Effector memory CD8-positive, alpha-beta T cell (primary cell): Measurements from ENCODE around the gene PMPCA.

Experiments used
- ATAC-seq: fragments of 150-1000 bp; cut with Tn5 transposase; replicated peaks from 2 replicates; pipeline ENCODE4 v1.10.0; 2021; ENCODE audit warnings: mild to moderate bottlenecking, moderate library complexity
- DNase-seq, 3 experiments: peaks; one replicate each; pipeline ENCODE4 v3.0.0; 2021
- H3K27ac Mint-ChIP-seq, 2 donors: one replicate each; pipeline ENCODE4 v1.8.0; 2022; ENCODE audit warnings: mild to moderate bottlenecking in 2 of 2, mixed read lengths in 2 of 2, moderate library complexity in 2 of 2
- H3K27me3 Mint-ChIP-seq, 2 donors: one replicate each; pipeline ENCODE4 v1.8.0; 2022; ENCODE audit warnings: mixed read lengths in 2 of 2
- H3K36me3 Mint-ChIP-seq: one replicate; pipeline ENCODE4 v1.8.0; 2022; ENCODE audit warnings: mild to moderate bottlenecking, moderate library complexity, mixed read lengths; ENCODE audit not compliant: insufficient read depth
- H3K4me1 Mint-ChIP-seq, 2 donors: one replicate each; pipeline ENCODE4 v1.8.0; 2022; ENCODE audit warnings: low read depth in 2 of 2, mixed read lengths in 2 of 2
- H3K4me3 Mint-ChIP-seq, 2 donors: one replicate each; pipeline ENCODE4 v1.8.0; 2022; ENCODE audit warnings: mild to moderate bottlenecking in 2 of 2, mixed read lengths in 2 of 2, moderate library complexity in 2 of 2
- H3K9me3 Mint-ChIP-seq, 2 donors: one replicate each; pipeline ENCODE4 v1.8.0; 2022; ENCODE audit warnings: mixed read lengths in 2 of 2

Gene PMPCA

GRCh38 chr9:136393531-136393930 is 16.9 kb upstream of the PMPCA start:
- Mint-ChIP-seq H3K4me3 (no peak overlapping the region), H3K36me3 (peaks cover 42% of the 10 kb centered on the region), H3K27ac (no peak overlapping the region), H3K9me3 (no peaks in the 10 kb centered on the region), H3K27me3 (no peaks in the 10 kb centered on the region), H3K4me1 (peaks cover 4 to 10% of the 10 kb centered on the region in 2 donors)
- DNase-seq, result no peak
- ATAC-seq, result no peak

GRCh38 chr9:136394312-136395019 is 16.0 kb upstream of the PMPCA start:
- H3K36me3 Mint-ChIP-seq, result peaks cover 43% of the 10 kb centered on the region

GRCh38 chr9:136395020-136395340 is 15.5 kb upstream of the PMPCA start:
- H3K36me3 Mint-ChIP-seq, result peaks cover 39% of the 10 kb centered on the region
- H3K9me3 Mint-ChIP-seq, result no peaks in the 10 kb centered on the region
- DNase-seq (no peak), ATAC-seq (no peak)
- no peak overlapping the region for H3K27ac Mint-ChIP-seq
- no peak overlapping the region for H3K4me3 Mint-ChIP-seq
- H3K4me1 Mint-ChIP-seq, result peaks cover 4 to 17% of the 10 kb centered on the region in 2 donors
- H3K27me3 Mint-ChIP-seq, result no peaks in the 10 kb centered on the region

More at GRCh38 chr9:136394312-136395019, 16.0 kb upstream of the PMPCA start:
- DNase-seq, result no peak
- Mint-ChIP-seq H3K27me3 (no peaks in the 10 kb centered on the region), H3K4me3 (no peak overlapping the region), H3K27ac (no peak overlapping the region), H3K4me1 (peaks cover 9 to 19% of the 10 kb centered on the region in 2 donors), H3K9me3 (no peaks in the 10 kb centered on the region)
- no peak for ATAC-seq

- Mint-ChIP-seq H3K36me3 (peaks cover 33% of the 10 kb centered on the region), H3K27me3 (no peaks in the 10 kb centered on the region), H3K9me3 (no peaks in the 10 kb centered on the region), H3K27ac (no peak overlapping the region), H3K4me3 (no peak overlapping the region), H3K4me1 (peaks cover 4 to 18% of the 10 kb centered on the region in 2 donors)
- ATAC-seq (no peak), DNase-seq (no peak)
Observed at GRCh38 chr9:136395345-136396218, 14.9 kb upstream of the PMPCA start.

- ATAC-seq, result no peak
- Mint-ChIP-seq H3K4me3 (no peak overlapping the region), H3K27ac (no peak overlapping the region), H3K9me3 (no peaks in the 10 kb centered on the region), H3K36me3 (peaks cover 30% of the 10 kb centered on the region), H3K27me3 (no peaks in the 10 kb centered on the region), H3K4me1 (peaks cover 4 to 21% of the 10 kb centered on the region in 2 donors)
- DNase-seq, result no peak
Observed at GRCh38 chr9:136396219-136396515, 14.3 kb upstream of the PMPCA start.

GRCh38 chr9:136397643-136398042 is 12.8 kb upstream of the PMPCA start:
- Mint-ChIP-seq H3K27ac (no peak overlapping the region), H3K4me3 (peak overlapping the region in 1 of 2 donors; percentile 22), H3K27me3 (no peaks in the 10 kb centered on the region), H3K36me3 (peaks cover 34% of the 10 kb centered on the region), H3K9me3 (no peaks in the 10 kb centered on the region), H3K4me1 (peaks cover 4 to 26% of the 10 kb centered on the region in 2 donors)
- no peak for ATAC-seq
- no peak for DNase-seq

GRCh38 chr9:136398286-136398685 is 12.2 kb upstream of the PMPCA start:
- no peak overlapping the region for H3K27ac Mint-ChIP-seq
- peaks cover 37% of the 10 kb centered on the region for H3K36me3 Mint-ChIP-seq
- peak overlapping the region; percentile 78 to 85 for H3K4me3 Mint-ChIP-seq
- no peaks in the 10 kb centered on the region for H3K27me3 Mint-ChIP-seq
- peaks cover 6 to 26% of the 10 kb centered on the region in 2 donors for H3K4me1 Mint-ChIP-seq
- no peak for DNase-seq
- no peaks in the 10 kb centered on the region for H3K9me3 Mint-ChIP-seq
- ATAC-seq, result no peak

- peaks cover 38% of the 10 kb centered on the region for H3K36me3 Mint-ChIP-seq
- ATAC-seq (peak; percentile 31), DNase-seq (peak; percentile 23 to 46 (median 45))
- H3K27me3 Mint-ChIP-seq, result no peaks in the 10 kb centered on the region
- peaks cover 17 to 36% of the 10 kb centered on the region in 2 donors for H3K4me1 Mint-ChIP-seq
- H3K4me3 Mint-ChIP-seq, result peak overlapping the region; percentile 78 to 85
- peak overlapping the region in 1 of 2 donors; percentile 90 for H3K27ac Mint-ChIP-seq
- H3K9me3 Mint-ChIP-seq, result no peaks in the 10 kb centered on the region
Observed at GRCh38 chr9:136399176-136400037, 11.1 kb upstream of the PMPCA start.

- DNase-seq (peak; percentile 77 to 86 (median 81)), ATAC-seq (peak; percentile 61)
- Mint-ChIP-seq H3K27ac (peak within 1 kb of the TSS; percentile 31 to 90), H3K36me3 (peaks cover 46% of the 10 kb centered on the region), H3K4me1 (peaks cover 25 to 44% of the 10 kb centered on the region in 2 donors), H3K27me3 (no peaks in the 10 kb centered on the region), H3K9me3 (no peaks in the 10 kb centered on the region), H3K4me3 (peak within 1 kb of the TSS; percentile 78 to 85)
Observed at GRCh38 chr9:136400038-136400834, 10.2 kb upstream of the PMPCA start, which contains the start of gene SNAPC4. Gene SNAPC4, minus strand, starts transcription at chr9:136400170. Its CDS starts 1,742 bp downstream, at chr9:136398428.

- no peak for ATAC-seq
- Mint-ChIP-seq H3K36me3 (peaks cover 55% of the 10 kb centered on the region), H3K27ac (peak overlapping the region; percentile 31 to 90), H3K27me3 (no peaks in the 10 kb centered on the region), H3K9me3 (no peaks in the 10 kb centered on the region), H3K4me1 (peaks cover 27 to 46% of the 10 kb centered on the region in 2 donors), H3K4me3 (peak overlapping the region; percentile 51 to 54)
- no peak for DNase-seq
Observed at GRCh38 chr9:136401173-136401922, 9.1 kb upstream of the PMPCA start.

GRCh38 chr9:136402067-136402466 is 8.4 kb upstream of the PMPCA start:
- DNase-seq, result no peak
- no peak for ATAC-seq
- Mint-ChIP-seq H3K9me3 (no peaks in the 10 kb centered on the region), H3K4me3 (no peak overlapping the region), H3K36me3 (peaks cover 53% of the 10 kb centered on the region), H3K4me1 (peaks cover 27 to 46% of the 10 kb centered on the region in 2 donors), H3K27me3 (no peaks in the 10 kb centered on the region), H3K27ac (peak overlapping the region in 1 of 2 donors; percentile 91)

- ATAC-seq (peak; percentile 84), DNase-seq (peak; percentile 69 to 73 (median 72))
- Mint-ChIP-seq H3K4me1 (peaks cover 35 to 41% of the 10 kb centered on the region in 2 donors), H3K4me3 (peak overlapping the region; percentile 66 to 72), H3K36me3 (peaks cover 56% of the 10 kb centered on the region), H3K27ac (peak overlapping the region; percentile 91 to 95), H3K27me3 (no peaks in the 10 kb centered on the region), H3K9me3 (no peaks in the 10 kb centered on the region)
Observed at GRCh38 chr9:136403538-136403914, 6.9 kb upstream of the PMPCA start.
